ENCODE measurements around the gene SLC7A5. TPM values are rescaled to one million over a fixed set of nuclear protein-coding genes. Genes with fewer than 3 reads are reported as not detected.

SLC7A5 gene
- polyA plus RNA-seq, 1 donor from 2014 or later, result 6.9 TPM

GRCh38 chr16:87856791-87857228 lies 12.5 kb downstream of the SLC7A5 start:
- H3K4me1 Mint-ChIP-seq, result peaks cover 9 to 20% (median 18%) of the 10 kb centered on the region in 3 donors

GRCh38 chr16:87855852-87856715 lies 13.2 kb downstream of the SLC7A5 start:
- Mint-ChIP-seq H3K4me1 (peaks cover 9 to 20% (median 18%) of the 10 kb centered on the region in 3 donors), H3K27me3 (no peaks in the 10 kb centered on the region), H3K27ac (peak overlapping the region; percentile 83 to 94 (median 88)), H3K9me3 (no peaks in the 10 kb centered on the region), H3K4me3 (peak overlapping the region; percentile 57 to 92 (median 84)), H3K36me3 (peaks cover 6% of the 10 kb centered on the region)

More at GRCh38 chr16:87856791-87857228, 12.5 kb downstream of the SLC7A5 start:
- Mint-ChIP-seq H3K4me3 (peak overlapping the region; percentile 57 to 92 (median 84)), H3K36me3 (peaks cover 6% of the 10 kb centered on the region), H3K27me3 (no peaks in the 10 kb centered on the region), H3K27ac (peak overlapping the region; percentile 83 to 94 (median 88)), H3K9me3 (no peaks in the 10 kb centered on the region)

GRCh38 chr16:87854907-87855683 lies 14.2 kb downstream of the SLC7A5 start:
- Mint-ChIP-seq H3K27ac (peak overlapping the region in 2 of 3 donors; percentile 71 to 94), H3K9me3 (no peaks in the 10 kb centered on the region), H3K36me3 (peaks cover 6% of the 10 kb centered on the region), H3K4me3 (peak overlapping the region in 1 of 4 donors; percentile 90), H3K27me3 (no peaks in the 10 kb centered on the region), H3K4me1 (peaks cover 9 to 20% (median 15%) of the 10 kb centered on the region in 3 donors)

- peak overlapping the region in 3 of 4 donors; percentile 60 to 79 (median 72) for H3K4me3 Mint-ChIP-seq
- peaks cover 6% of the 10 kb centered on the region for H3K36me3 Mint-ChIP-seq
- no peaks in the 10 kb centered on the region for H3K27me3 Mint-ChIP-seq
- H3K27ac Mint-ChIP-seq, result peak overlapping the region; percentile 24 to 95 (median 89)
- peaks cover 9 to 20% (median 19%) of the 10 kb centered on the region in 3 donors for H3K4me1 Mint-ChIP-seq
- no peaks in the 10 kb centered on the region for H3K9me3 Mint-ChIP-seq
These were observed 15.0 kb downstream of the SLC7A5 start for GRCh38 chr16:87854053-87854906.

- H3K27ac Mint-ChIP-seq, result peak overlapping the region in 2 of 3 donors; percentile 89 to 95
- H3K4me1 Mint-ChIP-seq, result peaks cover 9 to 20% (median 19%) of the 10 kb centered on the region in 3 donors
- H3K27me3 Mint-ChIP-seq, result no peaks in the 10 kb centered on the region
- peak overlapping the region; percentile 25 to 87 (median 78) for H3K4me3 Mint-ChIP-seq
- H3K9me3 Mint-ChIP-seq, result no peaks in the 10 kb centered on the region
- peaks cover 5% of the 10 kb centered on the region for H3K36me3 Mint-ChIP-seq
These were observed 15.8 kb downstream of the SLC7A5 start for GRCh38 chr16:87853411-87854052.

GRCh38 chr16:87851601-87852000 lies 17.7 kb downstream of the SLC7A5 start:
- H3K9me3 Mint-ChIP-seq, result no peaks in the 10 kb centered on the region
- H3K36me3 Mint-ChIP-seq, result no peaks in the 10 kb centered on the region
- H3K27me3 Mint-ChIP-seq, result no peaks in the 10 kb centered on the region
- H3K27ac Mint-ChIP-seq, result no peak overlapping the region
- H3K4me1 Mint-ChIP-seq, result peaks cover 9 to 19% (median 15%) of the 10 kb centered on the region in 3 donors
- H3K4me3 Mint-ChIP-seq, result no peak overlapping the region

- Mint-ChIP-seq H3K9me3 (no peaks in the 10 kb centered on the region), H3K27ac (peak overlapping the region in 2 of 3 donors; percentile 28 to 92), H3K4me3 (peak overlapping the region in 2 of 4 donors; percentile 32 to 41), H3K4me1 (peaks cover 6 to 16% (median 14%) of the 10 kb centered on the region in 3 donors), H3K27me3 (no peaks in the 10 kb centered on the region), H3K36me3 (no peaks in the 10 kb centered on the region)
These were observed 18.1 kb downstream of the SLC7A5 start for GRCh38 chr16:87851141-87851587.

GRCh38 chr16:87850009-87851006 lies 19.0 kb downstream of the SLC7A5 start:
- Mint-ChIP-seq H3K4me3 (peak overlapping the region in 2 of 4 donors; percentile 32 to 41), H3K36me3 (no peaks in the 10 kb centered on the region), H3K27ac (peak overlapping the region in 2 of 3 donors; percentile 28 to 92), H3K9me3 (no peaks in the 10 kb centered on the region), H3K27me3 (no peaks in the 10 kb centered on the region), H3K4me1 (peaks cover 4 to 9% (median 9%) of the 10 kb centered on the region in 3 donors)

GRCh38 chr16:87849419-87850008 lies 19.8 kb downstream of the SLC7A5 start:
- H3K27me3 Mint-ChIP-seq, result no peaks in the 10 kb centered on the region
- no peak overlapping the region for H3K27ac Mint-ChIP-seq
- H3K36me3 Mint-ChIP-seq, result no peaks in the 10 kb centered on the region
- no peak overlapping the region for H3K4me3 Mint-ChIP-seq
- H3K4me1 Mint-ChIP-seq, result peaks cover 4 to 9% (median 7%) of the 10 kb centered on the region in 3 donors
- H3K9me3 Mint-ChIP-seq, result no peaks in the 10 kb centered on the region

GRCh38 chr16:87848676-87849345 lies 20.5 kb downstream of the SLC7A5 start:
- H3K27me3 Mint-ChIP-seq, result no peaks in the 10 kb centered on the region
- peak overlapping the region in 1 of 4 donors; percentile 39 for H3K4me3 Mint-ChIP-seq
- no peaks in the 10 kb centered on the region for H3K36me3 Mint-ChIP-seq
- no peaks in the 10 kb centered on the region for H3K9me3 Mint-ChIP-seq
- no peak overlapping the region for H3K27ac Mint-ChIP-seq
- H3K4me1 Mint-ChIP-seq, result peaks cover 4 to 7% (median 6%) of the 10 kb centered on the region in 3 donors

- Mint-ChIP-seq H3K4me1 (peaks cover 2 to 6% (median 4%) of the 10 kb centered on the region in 3 donors), H3K27ac (no peak overlapping the region), H3K27me3 (no peaks in the 10 kb centered on the region), H3K4me3 (no peak overlapping the region), H3K36me3 (no peaks in the 10 kb centered on the region), H3K9me3 (no peaks in the 10 kb centered on the region)
These were observed 21.3 kb downstream of the SLC7A5 start for GRCh38 chr16:87847785-87848675.

Data from IgD-negative memory B cell (primary cell).